MM.1S (cell line): ENCODE results near the gene DAAM2.

Source experiments
- DNase-seq: peaks from one replicate; pipeline ENCODE4 v3.0.0-alpha.2; 2015
- H2AFZ ChIP-seq: fragments of 300-600 bp; sonication (generic); 2 replicates; pipeline ENCODE4 v1.6.0; 2016; ENCODE audit warnings: antibody characterized with exemption, low read length
- H3F3A ChIP-seq: fragments of 300-600 bp; sonication (generic); 2 replicates; pipeline ENCODE4 v1.6.1; 2016; ENCODE audit warnings: mild to moderate bottlenecking, antibody characterized with exemption, low read length, moderate library complexity, mixed read lengths; ENCODE audit not compliant: insufficient read depth
- H3K27ac ChIP-seq: fragments of 300-600 bp; sonication (generic); 2 replicates; pipeline ENCODE4 v1.5.1; 2016; ENCODE audit warnings: mild to moderate bottlenecking, low read length
- H3K27me3 ChIP-seq: fragments of 300-600 bp; sonication (generic); replicated peaks from 2 replicates; pipeline ENCODE4 v1.6.0; 2016; ENCODE audit warnings: low read length; ENCODE audit not compliant: insufficient read depth
- H3K36me3 ChIP-seq: fragments of 300-600 bp; sonication (generic); replicated peaks from 2 replicates; pipeline ENCODE4 v1.6.1; 2016; ENCODE audit warnings: mild to moderate bottlenecking, low read length, mixed read lengths; ENCODE audit not compliant: insufficient read depth
- H3K4me1 ChIP-seq: fragments of 300-600 bp; sonication (generic); 2 replicates; pipeline ENCODE4 v1.6.1; 2016; ENCODE audit warnings: low read length, mixed read lengths
- H3K4me2 ChIP-seq: fragments of 300-600 bp; sonication (generic); 2 replicates; pipeline ENCODE4 v1.6.0; 2016; ENCODE audit warnings: low read depth, low read length
- H3K4me3 ChIP-seq: fragments of 300-600 bp; sonication (generic); 2 replicates; pipeline ENCODE4 v1.5.1; 2016; ENCODE audit warnings: low read length, mixed read lengths
- H3K79me2 ChIP-seq: fragments of 300-600 bp; sonication (generic); 2 replicates; pipeline ENCODE4 v1.6.1; 2016; ENCODE audit warnings: mixed run types, low read length, mixed read lengths
- H3K9ac ChIP-seq: fragments of 300-600 bp; sonication (generic); 2 replicates; pipeline ENCODE4 v1.6.1; 2016; ENCODE audit warnings: low read length, mixed read lengths
- H3K9me2 ChIP-seq: fragments of 300-600 bp; sonication (generic); replicated peaks from 2 replicates; pipeline ENCODE4 v1.6.1; 2016; ENCODE audit warnings: mild to moderate bottlenecking, low read length, mixed read lengths; ENCODE audit not compliant: insufficient read depth
- H3K9me3 ChIP-seq: fragments of 300-600 bp; sonication (generic); replicated peaks from 2 replicates; pipeline ENCODE4 v1.6.1; 2016; ENCODE audit warnings: mild to moderate bottlenecking, low read length, mixed read lengths; ENCODE audit not compliant: insufficient read depth
- H4K20me1 ChIP-seq: fragments of 300-600 bp; sonication (generic); 2 replicates; pipeline ENCODE4 v1.6.1; 2016; ENCODE audit warnings: mild to moderate bottlenecking, low read length, moderate library complexity, mixed read lengths; ENCODE audit not compliant: insufficient read depth
- CTCF ChIP-seq: fragments of 300-600 bp; sonication (generic); IDR thresholded peaks from 2 replicates; pipeline ENCODE4 v1.5.1; 2016; ENCODE audit warnings: antibody characterized with exemption, low read length, mixed read lengths
- EZH2 ChIP-seq: fragments of 300-600 bp; sonication (generic); optimal IDR thresholded peaks from 2 replicates; pipeline ENCODE3; 2017; ENCODE audit warnings: low read depth, mild to moderate bottlenecking, antibody characterized with exemption, low read length, mixed read lengths
- EZH2phosphoT487 ChIP-seq: fragments of 300-600 bp; sonication (generic); IDR thresholded peaks from 2 replicates; pipeline ENCODE4 v1.6.1; 2018; ENCODE audit warnings: antibody characterized with exemption, low read length

Gene DAAM2

GRCh38 chr6:39899554-39900295 lies 107.5 kb downstream of the DAAM2 start:
- no peaks in the 10 kb centered on the region for H3K79me2 ChIP-seq
- no peaks in the 10 kb centered on the region for H3F3A ChIP-seq
- H3K9ac ChIP-seq = no peak overlapping the region
- no peaks in the 10 kb centered on the region for H3K4me1 ChIP-seq
- H2AFZ ChIP-seq = no peak overlapping the region
- TF ChIP-seq CTCF = no peak
- TF ChIP-seq EZH2phosphoT487 = no peak
- no peak for TF ChIP-seq EZH2
- H3K9me3 ChIP-seq = no peaks in the 10 kb centered on the region
- no peak overlapping the region for H3K4me2 ChIP-seq
- H4K20me1 ChIP-seq = no peaks in the 10 kb centered on the region
- no peak for DNase-seq
- H3K4me3 ChIP-seq = no peak overlapping the region
- H3K27me3 ChIP-seq = no peaks in the 10 kb centered on the region
- H3K27ac ChIP-seq = no peak overlapping the region
- H3K36me3 ChIP-seq = no peaks in the 10 kb centered on the region
- no peaks in the 10 kb centered on the region for H3K9me2 ChIP-seq

- no peak overlapping the region for H3K4me2 ChIP-seq
- no peak overlapping the region for H2AFZ ChIP-seq
- no peaks in the 10 kb centered on the region for H3K9me3 ChIP-seq
- no peaks in the 10 kb centered on the region for H3K4me1 ChIP-seq
- H4K20me1 ChIP-seq = no peaks in the 10 kb centered on the region
- no peaks in the 10 kb centered on the region for H3K9me2 ChIP-seq
- no peak overlapping the region for H3K9ac ChIP-seq
- no peak for DNase-seq
- H3K36me3 ChIP-seq = no peaks in the 10 kb centered on the region
- no peaks in the 10 kb centered on the region for H3F3A ChIP-seq
- H3K27me3 ChIP-seq = no peaks in the 10 kb centered on the region
- no peak overlapping the region for H3K27ac ChIP-seq
- no peaks in the 10 kb centered on the region for H3K79me2 ChIP-seq
- TF ChIP-seq EZH2 (no peak), CTCF (no peak), EZH2phosphoT487 (no peak)
- no peak overlapping the region for H3K4me3 ChIP-seq
These were observed 109.0 kb downstream of the DAAM2 start for GRCh38 chr6:39901116-39901655.

- Histone ChIP-seq H3K9me2 (no peaks in the 10 kb centered on the region), H2AFZ (no peak overlapping the region), H3K4me1 (no peaks in the 10 kb centered on the region), H3K27me3 (no peaks in the 10 kb centered on the region), H3F3A (no peaks in the 10 kb centered on the region), H4K20me1 (no peaks in the 10 kb centered on the region), H3K36me3 (no peaks in the 10 kb centered on the region), H3K9ac (no peak overlapping the region), H3K9me3 (no peaks in the 10 kb centered on the region), H3K27ac (no peak overlapping the region), H3K4me2 (no peak overlapping the region), H3K79me2 (no peaks in the 10 kb centered on the region), H3K4me3 (no peak overlapping the region)
- no peak for DNase-seq
- TF ChIP-seq EZH2 (no peak), CTCF (no peak), EZH2phosphoT487 (no peak)
These were observed 109.5 kb downstream of the DAAM2 start for GRCh38 chr6:39901670-39902069.
